H4 (cell line): ENCODE data around the gene CASK. TPM values are rescaled to one million over a fixed set of nuclear protein-coding genes. Genes with fewer than 3 reads are reported as not detected.

Experiments used
- DNase-seq: peaks from one replicate; pipeline ENCODE4 v3.0.0-alpha.2; 2015; ENCODE audit warnings: low spot score
- total RNA-seq: library from RNA; depleted of rRNA; stranded (reverse); fragments of >200 nt; shearing (Covaris generic); gene quantifications from 2 replicates; pipeline ENCODE4 v1.2.3, GENCODE V29; 2014; rRNA removed

The CASK gene
- 19.8 and 21.7 TPM in 2 replicates for total RNA-seq

- DNase-seq, result peak; percentile 87
These were observed at the start of gene CASK for GRCh38 chrX:41923211-41923977. Gene CASK (minus strand): TSS chrX:41923554. CDS start chrX:41922988, 566 bp downstream.

- DNase-seq, result no peak
These were observed 48.0 kb upstream of the CASK start for GRCh38 chrX:41971346-41971745.

GRCh38 chrX:41970419-41970818, 47.1 kb upstream of the CASK start:
- no peak for DNase-seq

- no peak for DNase-seq
These were observed 40.0 kb upstream of the CASK start for GRCh38 chrX:41963348-41963747.

GRCh38 chrX:41960142-41960541, 36.8 kb upstream of the CASK start:
- DNase-seq, result no peak

- DNase-seq, result no peak
These were observed 35.5 kb upstream of the CASK start for GRCh38 chrX:41958861-41959260.

- DNase-seq, result no peak
These were observed 32.7 kb upstream of the CASK start for GRCh38 chrX:41956027-41956426.

GRCh38 chrX:41952102-41952501, 28.7 kb upstream of the CASK start:
- DNase-seq, result no peak

- DNase-seq, result no peak
These were observed 23.7 kb upstream of the CASK start for GRCh38 chrX:41946989-41947612.

- no peak for DNase-seq
These were observed 22.9 kb upstream of the CASK start for GRCh38 chrX:41946235-41946634.

- no peak for DNase-seq
These were observed 12.5 kb upstream of the CASK start for GRCh38 chrX:41935832-41936231.

- DNase-seq, result no peak
These were observed 10.2 kb upstream of the CASK start for GRCh38 chrX:41933546-41933945.

- no peak for DNase-seq
These were observed 9.5 kb upstream of the CASK start for GRCh38 chrX:41932885-41933284.

GRCh38 chrX:41931591-41931990, 8.2 kb upstream of the CASK start:
- DNase-seq, result no peak

GRCh38 chrX:41923978-41924683, 777 bp upstream of the CASK start:
- DNase-seq, result peak; percentile 49

- no peak for DNase-seq
These were observed 763 bp downstream of the CASK start for GRCh38 chrX:41922431-41923151.

GRCh38 chrX:41921492-41922430, 1.6 kb downstream of the CASK start:
- DNase-seq, result peak; percentile 24

GRCh38 chrX:41919870-41920269, 3.5 kb downstream of the CASK start:
- DNase-seq, result no peak

- no peak for DNase-seq
These were observed 5.8 kb downstream of the CASK start for GRCh38 chrX:41917517-41917916.

- DNase-seq, result no peak
These were observed 9.9 kb downstream of the CASK start for GRCh38 chrX:41913476-41913875.

GRCh38 chrX:41912923-41913322, 10.4 kb downstream of the CASK start:
- DNase-seq, result no peak
